ENCODE measurements around the gene PIEZO2.

Gene PIEZO2

DNA sequence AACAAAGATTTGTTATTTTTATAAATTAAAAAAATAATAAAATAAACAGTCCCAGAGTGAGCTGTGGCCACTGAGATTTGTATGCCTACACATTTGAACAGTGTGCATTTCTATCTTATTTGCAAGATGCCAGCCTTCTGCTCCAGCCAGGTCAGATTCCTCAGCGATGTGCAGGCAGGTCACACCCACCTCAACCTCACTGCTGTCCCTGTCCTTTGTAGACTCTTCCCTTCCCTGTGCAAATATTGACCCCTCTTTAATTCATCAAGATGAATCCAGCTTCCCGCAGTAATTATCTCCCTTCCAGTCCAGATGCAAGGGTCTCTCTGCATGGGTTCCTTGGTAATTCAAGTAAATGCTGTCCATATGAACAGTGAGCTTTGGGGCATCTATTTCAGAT, 256.2 kb downstream of the PIEZO2 start:
- Histone ChIP-seq H3K4me2 (ENCODE audit: low read depth, low read length, poor library complexity, severe bottlenecking) (no peak overlapping the region), H3K9ac (ENCODE audit: low read depth, low read length, poor library complexity, severe bottlenecking) (no peak overlapping the region), H4K20me1 (ENCODE audit: insufficient read depth, low read length, poor library complexity, severe bottlenecking) (no peaks in the 10 kb centered on the region), H3K36me3 (ENCODE audit: insufficient read depth, low read length) (no peaks in the 10 kb centered on the region), H3K4me3 (ENCODE audit: low read length, poor library complexity, severe bottlenecking) (no peak overlapping the region), H3K9me3 (ENCODE audit: insufficient read depth, low read depth, low read length) (no peaks in the 10 kb centered on the region), H2AFZ (ENCODE audit: low read length) (no peak overlapping the region), H3K27me3 (ENCODE audit: insufficient read depth, low read length, poor library complexity, severe bottlenecking) (no peaks in the 10 kb centered on the region), H3K4me1 (ENCODE audit: insufficient read depth, low read length, poor library complexity, severe bottlenecking) (no peaks in the 10 kb centered on the region), H3K79me2 (ENCODE audit: insufficient read depth, low read length) (no peaks in the 10 kb centered on the region), H3F3A (ENCODE audit: low read depth) (no peaks in the 10 kb centered on the region), H3K9me2 (replicated peaks; ENCODE audit: low read depth, low read length) (no peaks in the 10 kb centered on the region)
- TF ChIP-seq EZH2phosphoT487 (IDR thresholded peaks at IDR 0.05; ENCODE audit: borderline replicate concordance), result no peak
- TF ChIP-seq, protein P1, sequence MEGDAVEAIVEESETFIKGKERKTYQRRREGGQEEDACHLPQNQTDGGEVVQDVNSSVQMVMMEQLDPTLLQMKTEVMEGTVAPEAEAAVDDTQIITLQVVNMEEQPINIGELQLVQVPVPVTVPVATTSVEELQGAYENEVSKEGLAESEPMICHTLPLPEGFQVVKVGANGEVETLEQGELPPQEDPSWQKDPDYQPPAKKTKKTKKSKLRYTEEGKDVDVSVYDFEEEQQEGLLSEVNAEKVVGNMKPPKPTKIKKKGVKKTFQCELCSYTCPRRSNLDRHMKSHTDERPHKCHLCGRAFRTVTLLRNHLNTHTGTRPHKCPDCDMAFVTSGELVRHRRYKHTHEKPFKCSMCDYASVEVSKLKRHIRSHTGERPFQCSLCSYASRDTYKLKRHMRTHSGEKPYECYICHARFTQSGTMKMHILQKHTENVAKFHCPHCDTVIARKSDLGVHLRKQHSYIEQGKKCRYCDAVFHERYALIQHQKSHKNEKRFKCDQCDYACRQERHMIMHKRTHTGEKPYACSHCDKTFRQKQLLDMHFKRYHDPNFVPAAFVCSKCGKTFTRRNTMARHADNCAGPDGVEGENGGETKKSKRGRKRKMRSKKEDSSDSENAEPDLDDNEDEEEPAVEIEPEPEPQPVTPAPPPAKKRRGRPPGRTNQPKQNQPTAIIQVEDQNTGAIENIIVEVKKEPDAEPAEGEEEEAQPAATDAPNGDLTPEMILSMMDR (conservative IDR thresholded peaks at IDR 0.05; ENCODE audit: low read length), result no peak

DNA sequence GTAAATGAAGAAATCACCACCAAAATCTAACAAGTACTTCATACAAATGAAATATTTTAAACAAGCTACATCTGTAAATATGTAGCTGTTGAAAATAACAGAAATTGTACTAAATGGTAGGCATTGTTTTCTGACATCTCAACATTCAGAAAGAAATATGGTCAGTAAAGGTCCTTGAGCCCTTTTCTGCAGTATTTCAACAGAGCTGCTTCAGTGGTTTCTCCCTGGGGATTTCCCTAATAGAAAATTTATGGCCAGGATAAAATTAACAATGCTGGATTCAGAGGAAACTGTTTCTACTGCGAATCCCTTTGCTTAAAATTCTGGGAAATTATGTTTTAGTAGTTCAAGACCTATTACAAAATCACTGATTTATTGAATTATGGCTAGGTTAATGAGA, 256.6 kb downstream of the PIEZO2 start:
- TF ChIP-seq, protein P1 (conservative IDR thresholded peaks at IDR 0.05; ENCODE audit: low read length), result no peak
- TF ChIP-seq EZH2phosphoT487 (IDR thresholded peaks at IDR 0.05; ENCODE audit: borderline replicate concordance), result no peak
- no peak overlapping the region for H3K9ac ChIP-seq (ENCODE audit: low read depth, low read length, poor library complexity, severe bottlenecking)
- H3K9me2 ChIP-seq (replicated peaks; ENCODE audit: low read depth, low read length), result no peaks in the 10 kb centered on the region
- no peaks in the 10 kb centered on the region for H3K9me3 ChIP-seq (ENCODE audit: insufficient read depth, low read depth, low read length)
- no peaks in the 10 kb centered on the region for H3K27me3 ChIP-seq (ENCODE audit: insufficient read depth, low read length, poor library complexity, severe bottlenecking)
- no peaks in the 10 kb centered on the region for H3K4me1 ChIP-seq (ENCODE audit: insufficient read depth, low read length, poor library complexity, severe bottlenecking)
- no peak overlapping the region for H2AFZ ChIP-seq (ENCODE audit: low read length)
- H3K4me2 ChIP-seq (ENCODE audit: low read depth, low read length, poor library complexity, severe bottlenecking), result no peak overlapping the region
- H3F3A ChIP-seq (ENCODE audit: low read depth), result no peaks in the 10 kb centered on the region
- H3K4me3 ChIP-seq (ENCODE audit: low read length, poor library complexity, severe bottlenecking), result no peak overlapping the region
- H3K36me3 ChIP-seq (ENCODE audit: insufficient read depth, low read length), result no peaks in the 10 kb centered on the region
- no peaks in the 10 kb centered on the region for H3K79me2 ChIP-seq (ENCODE audit: insufficient read depth, low read length)
- H4K20me1 ChIP-seq (ENCODE audit: insufficient read depth, low read length, poor library complexity, severe bottlenecking), result no peaks in the 10 kb centered on the region

DNA sequence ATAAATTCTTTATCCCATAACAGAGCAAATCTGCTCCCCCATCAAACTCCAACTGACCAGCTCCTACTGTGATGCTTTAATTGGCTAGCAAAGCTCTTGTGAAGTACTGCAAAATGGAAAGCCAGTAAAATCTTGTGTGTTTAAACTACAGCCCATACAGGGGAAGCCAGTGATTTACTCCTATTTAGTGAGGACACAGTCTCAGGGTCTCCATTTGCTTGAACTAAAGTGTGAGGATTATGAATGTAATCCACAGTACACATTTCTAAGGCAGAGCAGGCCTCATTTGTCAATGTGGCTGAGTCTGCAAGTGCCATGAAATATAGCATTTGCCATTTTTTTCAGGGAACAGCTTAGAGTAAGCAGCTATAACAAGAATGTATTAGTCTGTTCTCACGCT, 259.3 kb downstream of the PIEZO2 start:
- Histone ChIP-seq H3K4me2 (ENCODE audit: low read depth, low read length, poor library complexity, severe bottlenecking) (no peak overlapping the region), H3K9me2 (replicated peaks; ENCODE audit: low read depth, low read length) (no peaks in the 10 kb centered on the region), H3K79me2 (ENCODE audit: insufficient read depth, low read length) (no peaks in the 10 kb centered on the region), H3F3A (ENCODE audit: low read depth) (no peaks in the 10 kb centered on the region), H3K27me3 (ENCODE audit: insufficient read depth, low read length, poor library complexity, severe bottlenecking) (no peaks in the 10 kb centered on the region), H3K36me3 (ENCODE audit: insufficient read depth, low read length) (no peaks in the 10 kb centered on the region), H3K9ac (ENCODE audit: low read depth, low read length, poor library complexity, severe bottlenecking) (no peak overlapping the region), H3K4me3 (ENCODE audit: low read length, poor library complexity, severe bottlenecking) (no peak overlapping the region), H4K20me1 (ENCODE audit: insufficient read depth, low read length, poor library complexity, severe bottlenecking) (no peaks in the 10 kb centered on the region), H3K4me1 (ENCODE audit: insufficient read depth, low read length, poor library complexity, severe bottlenecking) (no peaks in the 10 kb centered on the region), H2AFZ (ENCODE audit: low read length) (no peak overlapping the region), H3K9me3 (ENCODE audit: insufficient read depth, low read depth, low read length) (no peaks in the 10 kb centered on the region)
- TF ChIP-seq, protein P1 (conservative IDR thresholded peaks at IDR 0.05; ENCODE audit: low read length), result no peak
- no peak for TF ChIP-seq EZH2phosphoT487 (IDR thresholded peaks at IDR 0.05; ENCODE audit: borderline replicate concordance)
